ENCODE results near the gene CAV1. TPM values are rescaled to one million over a fixed set of nuclear protein-coding genes. Genes with fewer than 3 reads are reported as not detected.

The CAV1 gene
- total and polyA plus RNA-seq, 2 experiments from 2014 or later, result 16.0 to 21.1 TPM

DNA sequence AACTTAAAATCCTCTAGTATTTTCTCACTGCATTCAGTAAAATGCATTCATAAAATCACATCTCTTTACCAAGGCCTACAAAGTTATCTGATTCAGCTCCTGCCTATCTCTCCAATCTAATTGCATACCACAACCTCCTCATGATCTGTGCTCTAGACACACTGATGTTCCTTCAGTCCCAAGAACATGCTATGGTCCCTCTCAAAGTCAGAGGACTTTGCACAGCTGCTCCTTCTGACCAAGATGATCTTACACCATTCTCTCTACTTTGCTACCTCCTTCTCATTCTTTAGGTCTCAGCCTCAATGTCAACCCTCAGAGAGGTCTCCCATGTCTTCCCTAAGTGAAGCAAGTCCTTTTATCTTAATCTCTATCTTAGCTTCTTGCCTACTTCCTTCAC, 45.5 kb downstream of the CAV1 start:
- DNase-seq (ENCODE audit: low spot score), result no peak
- H3K4me1 Mint-ChIP-seq, result peaks cover 2% of the 10 kb centered on the region; the same call in 1 of the 3 replicates
- Histone ChIP-seq H3K4me1 (ENCODE audit: insufficient read depth) (no peaks in the 10 kb centered on the region), H3K9me2 (ENCODE audit: insufficient read depth) (no peaks in the 10 kb centered on the region), H3K79me2 (replicated peaks; ENCODE audit: insufficient read depth) (no peaks in the 10 kb centered on the region), H3K4me3 (no peak overlapping the region), H3K36me3 (ENCODE audit: insufficient read depth) (no peaks in the 10 kb centered on the region), H3K27ac (ENCODE audit: low read depth) (no peak overlapping the region), H3K27me3 (ENCODE audit: insufficient read depth) (no peaks in the 10 kb centered on the region), H2AFZ (no peak overlapping the region), H3K4me2 (no peak overlapping the region), H3F3A (replicated peaks; ENCODE audit: low read depth) (no peaks in the 10 kb centered on the region), H4K20me1 (replicated peaks; ENCODE audit: insufficient read depth) (no peaks in the 10 kb centered on the region)
- no peak overlapping the region for H3K27ac Mint-ChIP-seq
- no peaks in the 10 kb centered on the region for H3K27me3 Mint-ChIP-seq (ENCODE audit: insufficient read depth, low read depth, poor library complexity)
- ATAC-seq, result no peak
- no peak overlapping the region for H3K4me3 Mint-ChIP-seq
- TF ChIP-seq EZH2phosphoT487 (IDR thresholded peaks at IDR 0.05; ENCODE audit: unreplicated experiment), result no peak
- TF ChIP-seq, protein P1, sequence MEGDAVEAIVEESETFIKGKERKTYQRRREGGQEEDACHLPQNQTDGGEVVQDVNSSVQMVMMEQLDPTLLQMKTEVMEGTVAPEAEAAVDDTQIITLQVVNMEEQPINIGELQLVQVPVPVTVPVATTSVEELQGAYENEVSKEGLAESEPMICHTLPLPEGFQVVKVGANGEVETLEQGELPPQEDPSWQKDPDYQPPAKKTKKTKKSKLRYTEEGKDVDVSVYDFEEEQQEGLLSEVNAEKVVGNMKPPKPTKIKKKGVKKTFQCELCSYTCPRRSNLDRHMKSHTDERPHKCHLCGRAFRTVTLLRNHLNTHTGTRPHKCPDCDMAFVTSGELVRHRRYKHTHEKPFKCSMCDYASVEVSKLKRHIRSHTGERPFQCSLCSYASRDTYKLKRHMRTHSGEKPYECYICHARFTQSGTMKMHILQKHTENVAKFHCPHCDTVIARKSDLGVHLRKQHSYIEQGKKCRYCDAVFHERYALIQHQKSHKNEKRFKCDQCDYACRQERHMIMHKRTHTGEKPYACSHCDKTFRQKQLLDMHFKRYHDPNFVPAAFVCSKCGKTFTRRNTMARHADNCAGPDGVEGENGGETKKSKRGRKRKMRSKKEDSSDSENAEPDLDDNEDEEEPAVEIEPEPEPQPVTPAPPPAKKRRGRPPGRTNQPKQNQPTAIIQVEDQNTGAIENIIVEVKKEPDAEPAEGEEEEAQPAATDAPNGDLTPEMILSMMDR (conservative IDR thresholded peaks at IDR 0.05; ENCODE audit: low read depth in 2 of 2), result no peak
- H3K9me3 Mint-ChIP-seq, result no peaks in the 10 kb centered on the region
- no peaks in the 10 kb centered on the region for H3K36me3 Mint-ChIP-seq (ENCODE audit: low read depth)

DNA sequence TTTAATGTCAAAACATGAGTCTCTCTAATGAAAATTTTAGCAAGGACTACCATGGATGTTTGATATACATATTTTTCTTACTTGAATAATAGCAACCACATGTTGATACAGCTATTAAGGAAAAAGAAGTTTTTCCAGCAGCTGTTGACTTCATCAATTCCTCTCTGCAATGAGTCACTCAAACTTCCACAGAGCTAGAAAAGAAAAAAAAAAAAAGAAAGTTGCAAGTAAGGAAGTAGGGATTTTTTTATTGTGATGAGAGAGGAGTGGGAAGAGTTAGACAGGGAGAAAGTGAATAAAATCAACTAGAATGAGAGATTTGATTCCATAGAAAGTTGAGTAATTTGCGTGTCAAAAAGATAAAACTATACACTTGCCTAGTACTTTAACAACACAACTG, 46.2 kb downstream of the CAV1 start:
- DNase-seq (ENCODE audit: low spot score) (no peak), ATAC-seq (no peak)
- Histone ChIP-seq H3K4me2 (no peak overlapping the region), H2AFZ (no peak overlapping the region), H3K79me2 (replicated peaks; ENCODE audit: insufficient read depth) (no peaks in the 10 kb centered on the region), H3K27ac (ENCODE audit: low read depth) (no peak overlapping the region), H4K20me1 (replicated peaks; ENCODE audit: insufficient read depth) (no peaks in the 10 kb centered on the region), H3K4me1 (ENCODE audit: insufficient read depth) (no peaks in the 10 kb centered on the region), H3K4me3 (no peak overlapping the region), H3F3A (replicated peaks; ENCODE audit: low read depth) (no peaks in the 10 kb centered on the region), H3K9me2 (ENCODE audit: insufficient read depth) (no peaks in the 10 kb centered on the region), H3K36me3 (ENCODE audit: insufficient read depth) (no peaks in the 10 kb centered on the region), H3K27me3 (ENCODE audit: insufficient read depth) (no peaks in the 10 kb centered on the region)
- H3K4me1 Mint-ChIP-seq, result peaks cover 2% of the 10 kb centered on the region; the same call in 1 of the 3 replicates
- no peaks in the 10 kb centered on the region for H3K36me3 Mint-ChIP-seq (ENCODE audit: low read depth)
- no peaks in the 10 kb centered on the region for H3K9me3 Mint-ChIP-seq
- H3K4me3 Mint-ChIP-seq, result no peak overlapping the region
- no peaks in the 10 kb centered on the region for H3K27me3 Mint-ChIP-seq (ENCODE audit: insufficient read depth, low read depth, poor library complexity)
- no peak overlapping the region for H3K27ac Mint-ChIP-seq
- TF ChIP-seq ZNF114 (CRISPR knock-in tag; IDR thresholded peaks at IDR 0.05), result no peak
- TF ChIP-seq JUNB (IDR thresholded peaks at IDR 0.05; ENCODE audit: unreplicated experiment), result no peak
- TF ChIP-seq EZH2phosphoT487 (IDR thresholded peaks at IDR 0.05; ENCODE audit: unreplicated experiment), result no peak
- TF ChIP-seq, protein P2, sequence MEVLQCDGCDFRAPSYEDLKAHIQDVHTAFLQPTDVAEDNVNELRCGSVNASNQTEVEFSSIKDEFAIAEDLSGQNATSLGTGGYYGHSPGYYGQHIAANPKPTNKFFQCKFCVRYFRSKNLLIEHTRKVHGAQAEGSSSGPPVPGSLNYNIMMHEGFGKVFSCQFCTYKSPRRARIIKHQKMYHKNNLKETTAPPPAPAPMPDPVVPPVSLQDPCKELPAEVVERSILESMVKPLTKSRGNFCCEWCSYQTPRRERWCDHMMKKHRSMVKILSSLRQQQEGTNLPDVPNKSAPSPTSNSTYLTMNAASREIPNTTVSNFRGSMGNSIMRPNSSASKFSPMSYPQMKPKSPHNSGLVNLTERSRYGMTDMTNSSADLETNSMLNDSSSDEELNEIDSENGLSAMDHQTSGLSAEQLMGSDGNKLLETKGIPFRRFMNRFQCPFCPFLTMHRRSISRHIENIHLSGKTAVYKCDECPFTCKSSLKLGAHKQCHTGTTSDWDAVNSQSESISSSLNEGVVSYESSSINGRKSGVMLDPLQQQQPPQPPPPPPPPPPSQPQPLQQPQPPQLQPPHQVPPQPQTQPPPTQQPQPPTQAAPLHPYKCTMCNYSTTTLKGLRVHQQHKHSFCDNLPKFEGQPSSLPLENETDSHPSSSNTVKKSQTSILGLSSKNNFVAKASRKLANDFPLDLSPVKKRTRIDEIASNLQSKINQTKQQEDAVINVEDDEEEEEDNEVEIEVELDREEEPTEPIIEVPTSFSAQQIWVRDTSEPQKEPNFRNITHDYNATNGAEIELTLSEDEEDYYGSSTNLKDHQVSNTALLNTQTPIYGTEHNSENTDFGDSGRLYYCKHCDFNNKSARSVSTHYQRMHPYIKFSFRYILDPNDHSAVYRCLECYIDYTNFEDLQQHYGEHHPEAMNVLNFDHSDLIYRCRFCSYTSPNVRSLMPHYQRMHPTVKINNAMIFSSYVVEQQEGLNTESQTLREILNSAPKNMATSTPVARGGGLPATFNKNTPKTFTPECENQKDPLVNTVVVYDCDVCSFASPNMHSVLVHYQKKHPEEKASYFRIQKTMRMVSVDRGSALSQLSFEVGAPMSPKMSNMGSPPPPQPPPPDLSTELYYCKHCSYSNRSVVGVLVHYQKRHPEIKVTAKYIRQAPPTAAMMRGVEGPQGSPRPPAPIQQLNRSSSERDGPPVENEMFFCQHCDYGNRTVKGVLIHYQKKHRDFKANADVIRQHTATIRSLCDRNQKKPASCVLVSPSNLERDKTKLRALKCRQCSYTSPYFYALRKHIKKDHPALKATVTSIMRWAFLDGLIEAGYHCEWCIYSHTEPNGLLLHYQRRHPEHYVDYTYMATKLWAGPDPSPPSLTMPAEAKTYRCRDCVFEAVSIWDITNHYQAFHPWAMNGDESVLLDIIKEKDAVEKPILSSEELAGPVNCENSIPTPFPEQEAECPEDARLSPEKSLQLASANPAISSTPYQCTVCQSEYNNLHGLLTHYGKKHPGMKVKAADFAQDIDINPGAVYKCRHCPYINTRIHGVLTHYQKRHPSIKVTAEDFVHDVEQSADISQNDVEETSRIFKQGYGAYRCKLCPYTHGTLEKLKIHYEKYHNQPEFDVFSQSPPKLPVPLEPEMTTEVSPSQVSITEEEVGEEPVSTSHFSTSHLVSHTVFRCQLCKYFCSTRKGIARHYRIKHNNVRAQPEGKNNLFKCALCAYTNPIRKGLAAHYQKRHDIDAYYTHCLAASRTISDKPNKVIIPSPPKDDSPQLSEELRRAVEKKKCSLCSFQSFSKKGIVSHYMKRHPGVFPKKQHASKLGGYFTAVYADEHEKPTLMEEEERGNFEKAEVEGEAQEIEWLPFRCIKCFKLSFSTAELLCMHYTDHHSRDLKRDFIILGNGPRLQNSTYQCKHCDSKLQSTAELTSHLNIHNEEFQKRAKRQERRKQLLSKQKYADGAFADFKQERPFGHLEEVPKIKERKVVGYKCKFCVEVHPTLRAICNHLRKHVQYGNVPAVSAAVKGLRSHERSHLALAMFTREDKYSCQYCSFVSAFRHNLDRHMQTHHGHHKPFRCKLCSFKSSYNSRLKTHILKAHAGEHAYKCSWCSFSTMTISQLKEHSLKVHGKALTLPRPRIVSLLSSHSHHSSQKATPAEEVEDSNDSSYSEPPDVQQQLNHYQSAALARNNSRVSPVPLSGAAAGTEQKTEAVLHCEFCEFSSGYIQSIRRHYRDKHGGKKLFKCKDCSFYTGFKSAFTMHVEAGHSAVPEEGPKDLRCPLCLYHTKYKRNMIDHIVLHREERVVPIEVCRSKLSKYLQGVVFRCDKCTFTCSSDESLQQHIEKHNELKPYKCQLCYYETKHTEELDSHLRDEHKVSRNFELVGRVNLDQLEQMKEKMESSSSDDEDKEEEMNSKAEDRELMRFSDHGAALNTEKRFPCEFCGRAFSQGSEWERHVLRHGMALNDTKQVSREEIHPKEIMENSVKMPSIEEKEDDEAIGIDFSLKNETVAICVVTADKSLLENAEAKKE (CRISPR knock-in tag; IDR thresholded peaks at IDR 0.05), result no peak
- no peak for TF ChIP-seq STAT1 (IDR thresholded peaks at IDR 0.05; ENCODE audit: unreplicated experiment)
- TF ChIP-seq, protein P1 (conservative IDR thresholded peaks at IDR 0.05; ENCODE audit: low read depth in 2 of 2), result no peak
- no peak for TF ChIP-seq POLR2AphosphoS5 (IDR thresholded peaks at IDR 0.05; ENCODE audit: low read depth)
- TF ChIP-seq, protein P3, sequence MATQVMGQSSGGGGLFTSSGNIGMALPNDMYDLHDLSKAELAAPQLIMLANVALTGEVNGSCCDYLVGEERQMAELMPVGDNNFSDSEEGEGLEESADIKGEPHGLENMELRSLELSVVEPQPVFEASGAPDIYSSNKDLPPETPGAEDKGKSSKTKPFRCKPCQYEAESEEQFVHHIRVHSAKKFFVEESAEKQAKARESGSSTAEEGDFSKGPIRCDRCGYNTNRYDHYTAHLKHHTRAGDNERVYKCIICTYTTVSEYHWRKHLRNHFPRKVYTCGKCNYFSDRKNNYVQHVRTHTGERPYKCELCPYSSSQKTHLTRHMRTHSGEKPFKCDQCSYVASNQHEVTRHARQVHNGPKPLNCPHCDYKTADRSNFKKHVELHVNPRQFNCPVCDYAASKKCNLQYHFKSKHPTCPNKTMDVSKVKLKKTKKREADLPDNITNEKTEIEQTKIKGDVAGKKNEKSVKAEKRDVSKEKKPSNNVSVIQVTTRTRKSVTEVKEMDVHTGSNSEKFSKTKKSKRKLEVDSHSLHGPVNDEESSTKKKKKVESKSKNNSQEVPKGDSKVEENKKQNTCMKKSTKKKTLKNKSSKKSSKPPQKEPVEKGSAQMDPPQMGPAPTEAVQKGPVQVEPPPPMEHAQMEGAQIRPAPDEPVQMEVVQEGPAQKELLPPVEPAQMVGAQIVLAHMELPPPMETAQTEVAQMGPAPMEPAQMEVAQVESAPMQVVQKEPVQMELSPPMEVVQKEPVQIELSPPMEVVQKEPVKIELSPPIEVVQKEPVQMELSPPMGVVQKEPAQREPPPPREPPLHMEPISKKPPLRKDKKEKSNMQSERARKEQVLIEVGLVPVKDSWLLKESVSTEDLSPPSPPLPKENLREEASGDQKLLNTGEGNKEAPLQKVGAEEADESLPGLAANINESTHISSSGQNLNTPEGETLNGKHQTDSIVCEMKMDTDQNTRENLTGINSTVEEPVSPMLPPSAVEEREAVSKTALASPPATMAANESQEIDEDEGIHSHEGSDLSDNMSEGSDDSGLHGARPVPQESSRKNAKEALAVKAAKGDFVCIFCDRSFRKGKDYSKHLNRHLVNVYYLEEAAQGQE (IDR thresholded peaks at IDR 0.05; ENCODE audit: unreplicated experiment), result no peak
